LNCAP (cell line): ENCODE measurements around the gene DNAJC15.

Experiments used
- CTCF ChIP-seq: fragments of 450-650 bp; IDR thresholded peaks from 2 replicates; pipeline ENCODE4 v1.5.1; 2017; ENCODE audit warnings: mild to moderate bottlenecking

DNAJC15 gene

GRCh38 chr13:43039966-43040365 is 16.6 kb downstream of the DNAJC15 start:
- no peak for TF ChIP-seq CTCF

- no peak for TF ChIP-seq CTCF
These were observed 18.1 kb downstream of the DNAJC15 start for GRCh38 chr13:43041369-43041921.

GRCh38 chr13:43042410-43042921 is 19.1 kb downstream of the DNAJC15 start:
- TF ChIP-seq CTCF, result no peak

- TF ChIP-seq CTCF, result no peak
These were observed 21.4 kb downstream of the DNAJC15 start for GRCh38 chr13:43044720-43045301.

GRCh38 chr13:43046259-43046658 is 22.9 kb downstream of the DNAJC15 start:
- no peak for TF ChIP-seq CTCF

GRCh38 chr13:43054803-43055802 is 31.7 kb downstream of the DNAJC15 start:
- no peak for TF ChIP-seq CTCF

- TF ChIP-seq CTCF, result no peak
These were observed 34.4 kb downstream of the DNAJC15 start for GRCh38 chr13:43057653-43058317.
